SK-N-SH (cell line): Measurements from ENCODE around the gene APH1B. TPM values are rescaled to one million over a fixed set of nuclear protein-coding genes. Genes with fewer than 3 reads are reported as not detected.
"Not testable (repeated sequence)": the region's sequence is repeated elsewhere in the genome, so short reads cannot be mapped to it uniquely, and the experiment has no call there.

Experiments
- CTCF ChIA-PET: fragments of 300-600, 350-600 bp; formaldehyde crosslinking; extraction: SDS; loops from one replicate; lab custom pipeline; 2021; lab: Yijun Ruan, JAX
- POLR2A ChIA-PET: fragments of 350-600 bp; sonication (Branson Sonifier 250); formaldehyde crosslinking; extraction: SDS; loops from one replicate; lab custom pipeline; 2020; ENCODE audit warnings: antibody characterized with exemption, inconsistent platforms; lab: Yijun Ruan, JAX
- DNase-seq: peaks from one replicate; pipeline ENCODE4 v3.0.0; 2012
- H2AFZ ChIP-seq: fragments of 200-600 bp; sonication (generic); 2 replicates; pipeline ENCODE4 v1.8.1; 2016; ENCODE audit warnings: antibody characterized with exemption, mild to moderate bottlenecking, low read depth
- H3F3A ChIP-seq: fragments of 200-600 bp; sonication (generic); replicated peaks from 2 replicates; pipeline ENCODE3; 2016; ENCODE audit warnings: antibody characterized with exemption, mild to moderate bottlenecking; ENCODE audit not compliant: insufficient read depth
- H3K27ac ChIP-seq, 2 experiments: fragments of 200-500 bp in 1 of 2; fragments of 200-600 bp in 1 of 2; sonication (Bioruptor generic) in 1 of 2; sonication (generic), shearing (Covaris generic) in 1 of 2; 2 replicates each; pipeline versions ENCODE4 v1.5.1 to v1.6.1; 2014 to 2016; ENCODE audit warnings: low read depth in 2 of 2, inconsistent platforms in 1 of 2, low read length in 1 of 2, mild to moderate bottlenecking in 1 of 2, mixed read lengths in 1 of 2
- H3K27me3 ChIP-seq: fragments of 200-600 bp; sonication (generic), shearing (Covaris generic); 2 replicates; pipeline ENCODE4 v1.6.1; 2016; ENCODE audit warnings: mixed run types; ENCODE audit not compliant: insufficient read depth
- H3K36me3 ChIP-seq, 2 experiments: fragments of 200-500 bp in 1 of 2; fragments of 200-600 bp in 1 of 2; sonication (Bioruptor generic) in 1 of 2; sonication (generic) in 1 of 2; replicated peaks in 1 of 2; 2 replicates each; pipeline versions ENCODE3 to v1.5.1; 2014 to 2016; ENCODE audit warnings: low read length in 1 of 2, mild to moderate bottlenecking in 1 of 2; ENCODE audit not compliant: insufficient read depth in 2 of 2, control insufficient read depth in 1 of 2
- H3K4me1 ChIP-seq, 2 experiments: fragments of 200-500 bp in 1 of 2; fragments of 200-600 bp in 1 of 2; sonication (Bioruptor generic) in 1 of 2; sonication (generic), shearing (Covaris generic) in 1 of 2; 2 replicates each; pipeline versions ENCODE4 v1.5.1 to v1.6.1; 2014 to 2016; ENCODE audit warnings: low read depth in 1 of 2, low read length in 1 of 2, mixed run types in 1 of 2; ENCODE audit not compliant: insufficient read depth in 2 of 2, control insufficient read depth in 1 of 2
- H3K4me2 ChIP-seq: fragments of 200-600 bp; sonication (generic), shearing (Covaris generic); 2 replicates; pipeline ENCODE4 v1.6.1; 2017; ENCODE audit warnings: mixed run types
- H3K4me3 ChIP-seq, 2 experiments: fragments of 200-500 bp in 1 of 2; fragments of 200-600 bp in 1 of 2; sonication (Bioruptor generic) in 1 of 2; sonication (generic), shearing (Covaris generic) in 1 of 2; 2 replicates each; pipeline versions ENCODE4 v1.5.1 to v1.8.1; 2014 to 2016; ENCODE audit warnings: low read depth in 2 of 2, inconsistent platforms in 1 of 2, low read length in 1 of 2, mild to moderate bottlenecking in 1 of 2, mixed read lengths in 1 of 2, moderate library complexity in 1 of 2
- H3K79me2 ChIP-seq: fragments of 200-600 bp; sonication (generic); 2 replicates; pipeline ENCODE4 v1.8.1; 2017; ENCODE audit warnings: mild to moderate bottlenecking; ENCODE audit not compliant: insufficient read depth
- H3K9ac ChIP-seq: fragments of 200-600 bp; sonication (generic); 2 replicates; pipeline ENCODE4 v1.6.1; 2017; ENCODE audit warnings: mixed run types
- H3K9me2 ChIP-seq: fragments of 200-600 bp; sonication (generic); 2 replicates; pipeline ENCODE4 v1.6.1; 2017; ENCODE audit warnings: mixed run types
- H3K9me3 ChIP-seq: fragments of 200-600 bp; sonication (generic); 2 replicates; pipeline ENCODE4 v1.6.1; 2017; ENCODE audit warnings: mixed run types, mild to moderate bottlenecking, moderate library complexity
- H4K20me1 ChIP-seq: fragments of 200-600 bp; sonication (generic); 2 replicates; pipeline ENCODE4 v1.6.1; 2017; ENCODE audit warnings: mild to moderate bottlenecking, mixed run types; ENCODE audit not compliant: insufficient read depth
- ELF1 ChIP-seq: IDR thresholded peaks from 2 replicates; pipeline ENCODE4 v1.4.0; 2012
- EP300 ChIP-seq, 2 experiments: IDR thresholded peaks; 2 replicates each; pipeline versions ENCODE4 v1.4.0 to v1.6.1; 2012; ENCODE audit warnings: borderline replicate concordance in 1 of 2, low read depth in 1 of 2, low read length in 1 of 2
- FOSL2 ChIP-seq: IDR thresholded peaks from 2 replicates; pipeline ENCODE4 v1.4.0; 2012; ENCODE audit warnings: low read depth, mild to moderate bottlenecking, moderate library complexity, borderline replicate concordance
- JUND ChIP-seq: IDR thresholded peaks from 2 replicates; pipeline ENCODE4 v1.4.0; 2012
- MEF2A ChIP-seq: IDR thresholded peaks from 2 replicates; pipeline ENCODE4 v1.4.0; 2012; ENCODE audit warnings: low read depth, borderline replicate concordance
- NFIC ChIP-seq: IDR thresholded peaks from 2 replicates; pipeline ENCODE4 v1.4.0; 2012; ENCODE audit warnings: borderline replicate concordance
- PBX3 ChIP-seq: IDR thresholded peaks from 2 replicates; pipeline ENCODE4; 2012
- POLR2AphosphoS5 ChIP-seq: IDR thresholded peaks from 2 replicates; pipeline ENCODE4 v1.6.1; 2012; ENCODE audit warnings: low read depth, low read length
- RFX5 ChIP-seq: IDR thresholded peaks from 2 replicates; pipeline ENCODE4 v1.6.1; 2012; ENCODE audit warnings: mild to moderate bottlenecking, improper control_type of control experiment, low read length
- RXRA ChIP-seq: IDR thresholded peaks from 2 replicates; pipeline ENCODE4 v1.4.0; 2012; ENCODE audit warnings: low read depth, mild to moderate bottlenecking, borderline replicate concordance
- SIN3A ChIP-seq: IDR thresholded peaks from 2 replicates; pipeline ENCODE4 v1.6.1; 2012; ENCODE audit warnings: low read depth, mild to moderate bottlenecking, low read length, moderate library complexity, borderline replicate concordance
- TCF12 ChIP-seq: IDR thresholded peaks from 2 replicates; pipeline ENCODE4 v1.4.0; 2012
- TEAD4 ChIP-seq: IDR thresholded peaks from 2 replicates; pipeline ENCODE4 v1.4.0; 2012; ENCODE audit warnings: mild to moderate bottlenecking, borderline replicate concordance; ENCODE audit not compliant: insufficient read depth
- USF1 ChIP-seq: IDR thresholded peaks from 2 replicates; pipeline ENCODE4 v1.4.0; 2012; ENCODE audit warnings: low read depth, borderline replicate concordance
- ZBTB33 ChIP-seq: IDR thresholded peaks from 2 replicates; pipeline ENCODE4 v1.4.0; 2012; ENCODE audit warnings: low read depth, borderline replicate concordance
- WGBS: methylation state at CpG from one replicate; pipeline ENCODE4 v1.1.6; 2017; ENCODE audit warnings: low lambda C conversion rate; 5-methylcytosine and 5-hydroxymethylcytosine counted together
- polyA plus RNA-seq, 3 experiments: library from polyadenylated mRNA; depleted of rRNA; stranded (reverse); fragments of >200 nt; gene quantifications; 2 replicates each; pipeline ENCODE4 v1.2.3, GENCODE V29; 2012
- TF ChIP-seq, protein P1 (sequence below): IDR thresholded peaks from 2 replicates; pipeline ENCODE4 v1.4.0; 2012; ENCODE audit warnings: low read depth

Gene APH1B
- polyA plus RNA-seq, 1 of the 3 experiments (the other 2 are of a cell fraction) = 7.6 TPM

- Histone ChIP-seq H3K4me1 (peaks cover 0 to 48% of the 10 kb centered on the region in 2 experiments; a peak in 3 of 4 replicates), H3K9me3 (no peaks in the 10 kb centered on the region), H4K20me1 (no peaks in the 10 kb centered on the region), H3K79me2 (peaks cover 22% of the 10 kb centered on the region), H3K4me2 (peak overlapping the region; percentile 52), H2AFZ (no peak overlapping the region), H3K4me3 (no peak overlapping the region; a peak in 1 of 4 replicates)
- CTCF ChIA-PET = no interaction called here
- no peak for DNase-seq
- 83% methylated on average over 4 of the region's 5 CpGs for WGBS
- TF ChIP-seq FOSL2 (no peak), RFX5 (peak; percentile 92)
- TF ChIP-seq, all 33 proteins: peak for 1
- peaks cover 37% of the 10 kb centered on the region for H3F3A ChIP-seq
- no peaks in the 10 kb centered on the region for H3K27me3 ChIP-seq
- H3K36me3 ChIP-seq = no peaks in the 10 kb centered on the region
- peak overlapping the region; percentile 49; the same call in 1 of the 2 replicates for H3K9ac ChIP-seq
- no peaks in the 10 kb centered on the region for H3K9me2 ChIP-seq
- peak overlapping the region in 1 of 2 experiments; percentile 91; a peak in 2 of 4 replicates for H3K27ac ChIP-seq
- POLR2A ChIA-PET = interaction anchor here (0.6 kb wide), 1 partner anchor 42 kb away, joined by 3 read pairs; no protein-coding TSS in a partner anchor
These were observed 42.9 kb upstream of the APH1B start for GRCh38 chr15:63234451-63234870.

- H3K27me3 ChIP-seq = no peaks in the 10 kb centered on the region
- CTCF ChIA-PET = no interaction called here
- peak overlapping the region in 1 of 2 experiments; percentile 90; a peak in 2 of 4 replicates for H3K27ac ChIP-seq
- DNase-seq = no peak
- peak overlapping the region; percentile 34; the same call in 1 of the 2 replicates for H3K4me2 ChIP-seq
- no peaks in the 10 kb centered on the region for H3K36me3 ChIP-seq
- POLR2A ChIA-PET = no interaction called here
- no peaks in the 10 kb centered on the region for H3K9me2 ChIP-seq
- no peak overlapping the region for H3K4me3 ChIP-seq
- TF ChIP-seq JUND (peak; percentile 95), RXRA (0 out of 2 replicates have a peak, but pooled peaks have one; percentile 33), ELF1 (no peak), TCF12 (peak; percentile 94), USF1 (no peak), TEAD4 (peak; percentile 80; the same call in 1 of the 2 replicates), PBX3 (peak; percentile 96), MEF2A (peak; percentile 30; the same call in 1 of the 2 replicates), ZBTB33 (0 out of 2 replicates have a peak, but pooled peaks have one; percentile 55), NFIC (peak; percentile 95), POLR2AphosphoS5 (peak; percentile 67; the same call in 1 of the 2 replicates), EP300 (IDR thresholded peaks at IDR 0.05; ENCODE audit: borderline replicate concordance in 1 of 2, low read depth in 1 of 2, low read length in 1 of 2) (peak in 1 of 2 experiments; percentile 90; a peak in 2 of 4 replicates), SIN3A (no peak), FOSL2 (peak; percentile 97)
- TF ChIP-seq, protein P1, sequence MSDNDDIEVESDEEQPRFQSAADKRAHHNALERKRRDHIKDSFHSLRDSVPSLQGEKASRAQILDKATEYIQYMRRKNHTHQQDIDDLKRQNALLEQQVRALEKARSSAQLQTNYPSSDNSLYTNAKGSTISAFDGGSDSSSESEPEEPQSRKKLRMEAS = peak; percentile 46; the same call in 1 of the 2 replicates
- H4K20me1 ChIP-seq = no peaks in the 10 kb centered on the region
- peaks cover 36% of the 10 kb centered on the region for H3K79me2 ChIP-seq
- H3K9ac ChIP-seq = peak overlapping the region; percentile 6; the same call in 1 of the 2 replicates
- H3K4me1 ChIP-seq = peaks cover 0 to 48% of the 10 kb centered on the region in 2 experiments; a peak in 3 of 4 replicates
- peaks cover 37% of the 10 kb centered on the region for H3F3A ChIP-seq
- H3K9me3 ChIP-seq = no peaks in the 10 kb centered on the region
- H2AFZ ChIP-seq = no peak overlapping the region
These were observed 41.1 kb upstream of the APH1B start for GRCh38 chr15:63236272-63236671.

GRCh38 chr15:63237086-63237485 lies 40.3 kb upstream of the APH1B start:
- H3K36me3 ChIP-seq, POLR2A ChIA-PET, H3K4me3 ChIP-seq, H3K9ac ChIP-seq, H3K4me2 ChIP-seq, H3K9me2 ChIP-seq, H2AFZ ChIP-seq, H4K20me1 ChIP-seq, DNase-seq, H3K9me3 ChIP-seq, H3K27me3 ChIP-seq: not testable (repeated sequence)
- Histone ChIP-seq H3K4me1 (peaks cover 0 to 41% of the 10 kb centered on the region in 2 experiments; a peak in 3 of 4 replicates), H3K79me2 (peaks cover 41% of the 10 kb centered on the region), H3K27ac (peak overlapping the region in 1 of 2 experiments; percentile 90; a peak in 2 of 4 replicates), H3F3A (peaks cover 30% of the 10 kb centered on the region)
- CTCF ChIA-PET = interaction anchor here (1.5 kb wide), 1 partner anchor 9 kb away, joined by 3 read pairs; no protein-coding TSS in a partner anchor
- 55% methylated on average over 1 of the region's 1 CpG for WGBS
